B cell (primary cell): ENCODE results near the gene NKX1-1. TPM values are rescaled to one million over a fixed set of nuclear protein-coding genes. Genes with fewer than 3 reads are reported as not detected.
"Not testable (repeated sequence)": the region's sequence is repeated elsewhere in the genome, so short reads cannot be mapped to it uniquely, and the experiment has no call there.

Experiments used
- ATAC-seq: fragments of 200-7000 bp; cut with Tn5 transposase; one replicate; pipeline ENCODE4 v1.10.0; 2021; ENCODE audit warnings: low read depth, mild to moderate bottlenecking, moderate number of reproducible peaks, moderate library complexity
- CTCF ChIA-PET: fragments of 350-600 bp; sonication (Branson Sonifier 250); formaldehyde crosslinking; loops from one replicate; lab custom pipeline; 2021; ENCODE audit warnings: antibody characterized with exemption, inconsistent platforms; lab: Charles Lee
- POLR2A ChIA-PET: fragments of 350-600 bp; sonication (Branson Sonifier 250); formaldehyde crosslinking; loops from one replicate; lab custom pipeline; 2021; ENCODE audit warnings: antibody characterized with exemption; lab: Charles Lee
- DNase-seq: peaks from one replicate; pipeline ENCODE4 v3.0.0; 2013
- H2AFZ ChIP-seq: 2 replicates; pipeline ENCODE4 v1.6.1; 2012; ENCODE audit warnings: mild to moderate bottlenecking, low read depth, low read length; ENCODE audit not compliant: insufficient read depth, poor library complexity, severe bottlenecking
- H3K27ac ChIP-seq, 2 donors: 1 replicate in 1 of 2; 2 replicates in 1 of 2; pipeline ENCODE4 v1.5.1; 2012 to 2013; ENCODE audit warnings: low read length in 2 of 2, mild to moderate bottlenecking in 2 of 2, moderate library complexity in 1 of 2
- H3K27me3 ChIP-seq, 4 experiments: fragments of 200-600 bp in 1 of 4; sonication (generic) in 1 of 4; replicated peaks in 1 of 4; 1 replicate in 2 of 4; 2 replicates in 2 of 4; pipeline versions ENCODE4 v1.6.1 to v1.7.0; 2013 to 2016; ENCODE audit warnings: low read length in 3 of 4, mild to moderate bottlenecking in 2 of 4, mixed read lengths in 1 of 4, moderate library complexity in 1 of 4; ENCODE audit not compliant: insufficient read depth in 4 of 4, control insufficient read depth in 3 of 4; ENCODE audit errors: control extremely low read depth in 1 of 4
- H3K36me3 ChIP-seq, 2 experiments: replicated peaks in 1 of 2; 1 replicate in 1 of 2; 2 replicates in 1 of 2; pipeline versions ENCODE4 v1.6.1 to v1.7.1; 2013; ENCODE audit warnings: low read length in 1 of 2; ENCODE audit not compliant: insufficient read depth in 2 of 2, control insufficient read depth in 1 of 2; ENCODE audit errors: control extremely low read depth in 1 of 2, extremely low read depth in 1 of 2
- H3K4me1 ChIP-seq, 2 donors: fragments of 200-600 bp in 1 of 2; sonication (generic) in 1 of 2; 1 replicate in 1 of 2; 2 replicates in 1 of 2; pipeline versions ENCODE4 v1.5.1 to v1.6.1; 2013 to 2017; ENCODE audit warnings: low read length in 2 of 2; ENCODE audit not compliant: control insufficient read depth in 2 of 2, insufficient read depth in 2 of 2
- H3K4me2 ChIP-seq: replicated peaks from 2 replicates; pipeline ENCODE3; 2012; ENCODE audit warnings: mild to moderate bottlenecking, low read depth, low read length; ENCODE audit not compliant: poor library complexity, severe bottlenecking
- H3K4me3 ChIP-seq, 5 experiments: fragments of 200-600 bp in 1 of 5; sonication (generic) in 1 of 5; 1 replicate in 3 of 5; 2 replicates in 2 of 5; pipeline versions ENCODE4 v1.5.1 to v1.7.0; 2011 to 2016; ENCODE audit warnings: low read length in 4 of 5, mild to moderate bottlenecking in 4 of 5, low read depth in 2 of 5, control low read depth in 1 of 5, moderate library complexity in 1 of 5; ENCODE audit not compliant: insufficient read depth in 1 of 5; ENCODE audit errors: control extremely low read depth in 1 of 5, extremely low read depth in 1 of 5
- H3K79me2 ChIP-seq: fragments of 200-600 bp; sonication (generic); one replicate; pipeline ENCODE4 v1.6.0; 2016; ENCODE audit warnings: low read length; ENCODE audit not compliant: control insufficient read depth, insufficient read depth
- H3K9ac ChIP-seq: fragments of 200-600 bp; sonication (generic); 2 replicates; pipeline ENCODE4 v1.6.1; 2017; ENCODE audit warnings: mild to moderate bottlenecking, low read length, moderate library complexity
- H3K9me3 ChIP-seq, 3 donors: one replicate each; pipeline versions ENCODE4 v1.6.1 to v1.7.1; 2013; ENCODE audit warnings: low read length in 2 of 3; ENCODE audit not compliant: control insufficient read depth in 2 of 3, insufficient read depth in 1 of 3; ENCODE audit errors: control extremely low read depth in 1 of 3
- H4K20me1 ChIP-seq: 2 replicates; pipeline ENCODE4 v1.6.0; 2012; ENCODE audit warnings: mild to moderate bottlenecking, low read length; ENCODE audit not compliant: insufficient read depth, control insufficient read depth, poor library complexity, severe bottlenecking
- H3K27ac Mint-ChIP-seq: one replicate; pipeline ENCODE4 v1.8.0; 2021; ENCODE audit warnings: mixed read lengths
- H3K27me3 Mint-ChIP-seq: one replicate; pipeline ENCODE4 v1.8.0; 2021; ENCODE audit warnings: mixed read lengths
- H3K4me1 Mint-ChIP-seq: one replicate; pipeline ENCODE4 v1.8.0; 2021; ENCODE audit warnings: mixed read lengths
- H3K4me3 Mint-ChIP-seq: one replicate; pipeline ENCODE4 v1.8.0; 2021; ENCODE audit warnings: mixed read lengths
- H3K9me3 Mint-ChIP-seq: one replicate; pipeline ENCODE4 v1.8.0; 2022; ENCODE audit warnings: mixed read lengths; ENCODE audit not compliant: insufficient read depth
- CTCF ChIP-seq: fragments of 200-600 bp; IDR thresholded peaks from one replicate; pipeline ENCODE4 v1.8.0; 2022; ENCODE audit warnings: antibody characterized with exemption, mild to moderate bottlenecking
- EZH2 ChIP-seq: IDR thresholded peaks from 2 replicates; pipeline ENCODE4 v1.6.1; 2012; ENCODE audit warnings: borderline replicate concordance, low read depth, mild to moderate bottlenecking, moderate library complexity, low read length; ENCODE audit not compliant: insufficient read depth, poor library complexity, severe bottlenecking
- WGBS: methylation state at CpG from one replicate; pipeline ENCODE4 v1.1.5; 2013; ENCODE audit warnings: missing lambda C conversion rate; ENCODE audit not compliant: insufficient coverage; 5-methylcytosine and 5-hydroxymethylcytosine counted together
- intact Hi-C: fragments of 100-400 bp; cut with micrococcal nuclease; formaldehyde crosslinking; loops from one replicate; pipeline ENCODE4 v1.10.0; 2022
- polyA plus RNA-seq: library from polyadenylated mRNA; depleted of rRNA; stranded (reverse); fragments of >200 nt; gene quantifications from 2 replicates; pipeline ENCODE4 v1.2.3, GENCODE V29; 2012
- total RNA-seq, 2 donors: library from RNA; stranded (reverse); fragments of 120-200 nt in 1 of 2; gene quantifications; 1 replicate in 1 of 2; 2 replicates in 1 of 2; pipeline versions ENCODE4 v1.2.3 to v1.2.4, GENCODE V29; 2013 to 2022

Gene NKX1-1
- total and polyA plus RNA-seq, 2 donors (not counting 1 experiment from before 2014, with no cell fraction given): not detected

GRCh38 chr4:1373892-1374705, 32.1 kb downstream of the NKX1-1 start:
- H3K27me3 ChIP-seq: no peaks in the 10 kb centered on the region
- Mint-ChIP-seq H3K4me3 (no peak overlapping the region), H3K4me1 (no peaks in the 10 kb centered on the region), H3K9me3 (no peaks in the 10 kb centered on the region), H3K27me3 (no peaks in the 10 kb centered on the region), H3K27ac (no peak overlapping the region)
- no peaks in the 10 kb centered on the region for H3K79me2 ChIP-seq
- intact Hi-C loops: no loop called here
- TF ChIP-seq CTCF (no peak), EZH2 (no peak)
- no peak overlapping the region for H3K4me2 ChIP-seq
- ChIA-PET POLR2A (no interaction called here), CTCF (no interaction called here)
- H3K4me1 ChIP-seq: no peaks in the 10 kb centered on the region
- WGBS: 97% methylated on average over 42 of the region's 42 CpGs
- peaks cover 0 to 11% of the 10 kb centered on the region in 2 experiments for H3K36me3 ChIP-seq
- H3K27ac ChIP-seq: no peak overlapping the region
- H3K9me3 ChIP-seq: peaks cover 0 to 4% (median 0%) of the 10 kb centered on the region in 3 donors
- H3K9ac ChIP-seq: no peak overlapping the region
- no peaks in the 10 kb centered on the region for H4K20me1 ChIP-seq
- no peak for ATAC-seq
- no peak for DNase-seq
- H2AFZ ChIP-seq: no peak overlapping the region
- H3K4me3 ChIP-seq: no peak overlapping the region

GRCh38 chr4:1372576-1372975, 33.7 kb downstream of the NKX1-1 start:
- WGBS: 87% methylated on average over 9 of the region's 22 CpGs
- DNase-seq, POLR2A ChIA-PET, H3K4me3 ChIP-seq, H3K79me2 ChIP-seq, ATAC-seq, H3K27me3 Mint-ChIP-seq, H4K20me1 ChIP-seq, H3K9me3 Mint-ChIP-seq, CTCF ChIA-PET, H3K27ac ChIP-seq, H3K4me1 Mint-ChIP-seq, H2AFZ ChIP-seq, H3K9me3 ChIP-seq, H3K27me3 ChIP-seq, intact Hi-C loops, H3K4me1 ChIP-seq, H3K4me3 Mint-ChIP-seq, H3K27ac Mint-ChIP-seq, H3K9ac ChIP-seq, H3K4me2 ChIP-seq: not testable (repeated sequence)
- H3K36me3 ChIP-seq: peaks cover 0 to 11% of the 10 kb centered on the region in 2 experiments
